Kidney epithelial cell (primary cell): ENCODE data around the gene DCP2. TPM values are rescaled to one million over a fixed set of nuclear protein-coding genes. Genes with fewer than 3 reads are reported as not detected.
A peak's percentile ranks its signal among the peaks of the same experiment; 100 is the strongest.

Experiments used
- DNase-seq: peaks from one replicate; pipeline ENCODE4 v3.0.0-alpha.2; 2010; ENCODE audit warnings: low read depth
- H3K27me3 ChIP-seq: 2 replicates; pipeline ENCODE4 v1.6.0; 2011; ENCODE audit warnings: low read length; ENCODE audit not compliant: control insufficient read depth, insufficient read depth
- H3K36me3 ChIP-seq: 2 replicates; pipeline ENCODE4 v1.5.1; 2011; ENCODE audit warnings: low read length; ENCODE audit not compliant: control insufficient read depth, insufficient read depth
- H3K4me3 ChIP-seq: 2 replicates; pipeline ENCODE4 v1.5.1; 2011; ENCODE audit warnings: low read depth, mild to moderate bottlenecking, control low read depth, low read length
- CTCF ChIP-seq: IDR thresholded peaks from 2 replicates; pipeline ENCODE4 v1.5.1; 2011; ENCODE audit warnings: mild to moderate bottlenecking, moderate library complexity, low read length, control low read depth, inconsistent platforms; ENCODE audit not compliant: insufficient read depth, poor library complexity, severe bottlenecking
- total RNA-seq: library from RNA; depleted of rRNA; stranded (reverse); fragments of >200 nt; gene quantifications from 2 replicates; pipeline ENCODE4 v1.2.3, GENCODE V29; 2015

Gene DCP2
- total RNA-seq, 1 donor from 2014 or later, result 33.4 TPM

GRCh38 chr5:113020461-113021273 lies 44.1 kb downstream of the DCP2 start:
- Histone ChIP-seq H3K4me3 (no peak overlapping the region), H3K27me3 (no peaks in the 10 kb centered on the region), H3K36me3 (no peaks in the 10 kb centered on the region)
- no peak for TF ChIP-seq CTCF
- DNase-seq, result peak; percentile 74

DNA sequence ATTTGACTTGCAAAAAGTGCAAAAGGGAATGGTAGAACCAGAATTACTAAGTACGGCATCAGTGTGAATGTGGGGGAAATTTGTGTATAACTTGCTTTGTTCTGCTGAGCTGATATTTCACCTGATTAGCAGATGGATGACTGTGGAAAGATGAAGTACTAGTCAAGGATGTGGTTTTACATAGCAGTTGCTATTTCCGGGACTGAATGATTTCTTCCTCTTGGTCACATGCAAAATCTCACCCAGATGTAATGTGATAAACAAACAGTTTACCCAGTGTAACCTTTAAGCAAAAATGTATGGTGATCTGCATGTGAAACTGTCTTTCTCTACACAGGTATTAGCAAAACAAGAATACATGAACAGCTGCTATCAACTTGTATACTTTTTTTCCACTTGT lies 46.1 kb downstream of the DCP2 start:
- no peak for TF ChIP-seq CTCF
- Histone ChIP-seq H3K27me3 (no peaks in the 10 kb centered on the region), H3K4me3 (no peak overlapping the region), H3K36me3 (no peaks in the 10 kb centered on the region)
- no peak for DNase-seq

- TF ChIP-seq CTCF, result no peak
- Histone ChIP-seq H3K27me3 (no peaks in the 10 kb centered on the region), H3K36me3 (no peaks in the 10 kb centered on the region), H3K4me3 (no peak overlapping the region)
- no peak for DNase-seq
These were observed 47.6 kb downstream of the DCP2 start for GRCh38 chr5:113024076-113024697.

- DNase-seq, result no peak
- Histone ChIP-seq H3K27me3 (no peaks in the 10 kb centered on the region), H3K36me3 (no peaks in the 10 kb centered on the region), H3K4me3 (no peak overlapping the region)
- no peak for TF ChIP-seq CTCF
These were observed 49.0 kb downstream of the DCP2 start for GRCh38 chr5:113025596-113025995.

- H3K4me3 ChIP-seq, result no peak overlapping the region
- no peak for DNase-seq
- H3K27me3 ChIP-seq, result no peaks in the 10 kb centered on the region
- no peaks in the 10 kb centered on the region for H3K36me3 ChIP-seq
- TF ChIP-seq CTCF, result no peak
These were observed 49.6 kb downstream of the DCP2 start for GRCh38 chr5:113026211-113026610.

DNA sequence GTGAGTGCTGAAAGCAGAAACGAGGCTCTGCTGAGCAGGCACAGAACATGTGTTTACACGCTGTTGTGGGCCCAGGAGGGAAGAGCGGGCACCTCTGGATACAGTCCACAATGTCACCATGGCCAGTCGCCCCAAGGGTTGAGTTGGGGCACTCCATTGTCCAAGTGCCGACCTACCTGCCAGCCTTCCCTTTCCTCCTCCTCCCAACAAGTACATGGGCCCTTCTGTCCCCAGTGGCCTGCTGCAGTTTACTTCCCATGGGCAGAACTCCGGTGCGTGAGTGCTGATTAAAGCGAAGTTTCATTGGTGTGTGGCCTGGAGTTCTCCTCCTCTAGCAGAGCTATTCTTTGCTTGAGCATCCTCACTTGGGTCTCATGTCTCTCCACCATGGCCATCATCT lies 50.4 kb downstream of the DCP2 start:
- no peak for DNase-seq
- Histone ChIP-seq H3K36me3 (no peaks in the 10 kb centered on the region), H3K4me3 (no peak overlapping the region), H3K27me3 (no peaks in the 10 kb centered on the region)
- no peak for TF ChIP-seq CTCF
